Measurements from ENCODE around the gene SLC12A3.
"Not testable (repeated sequence)": the region's sequence is repeated elsewhere in the genome, so short reads cannot be mapped to it uniquely, and the experiment has no call there.

Gene SLC12A3

GRCh38 chr16:56848029-56848936 is 16.7 kb upstream of the SLC12A3 start:
- no peak for DNase-seq

DNA sequence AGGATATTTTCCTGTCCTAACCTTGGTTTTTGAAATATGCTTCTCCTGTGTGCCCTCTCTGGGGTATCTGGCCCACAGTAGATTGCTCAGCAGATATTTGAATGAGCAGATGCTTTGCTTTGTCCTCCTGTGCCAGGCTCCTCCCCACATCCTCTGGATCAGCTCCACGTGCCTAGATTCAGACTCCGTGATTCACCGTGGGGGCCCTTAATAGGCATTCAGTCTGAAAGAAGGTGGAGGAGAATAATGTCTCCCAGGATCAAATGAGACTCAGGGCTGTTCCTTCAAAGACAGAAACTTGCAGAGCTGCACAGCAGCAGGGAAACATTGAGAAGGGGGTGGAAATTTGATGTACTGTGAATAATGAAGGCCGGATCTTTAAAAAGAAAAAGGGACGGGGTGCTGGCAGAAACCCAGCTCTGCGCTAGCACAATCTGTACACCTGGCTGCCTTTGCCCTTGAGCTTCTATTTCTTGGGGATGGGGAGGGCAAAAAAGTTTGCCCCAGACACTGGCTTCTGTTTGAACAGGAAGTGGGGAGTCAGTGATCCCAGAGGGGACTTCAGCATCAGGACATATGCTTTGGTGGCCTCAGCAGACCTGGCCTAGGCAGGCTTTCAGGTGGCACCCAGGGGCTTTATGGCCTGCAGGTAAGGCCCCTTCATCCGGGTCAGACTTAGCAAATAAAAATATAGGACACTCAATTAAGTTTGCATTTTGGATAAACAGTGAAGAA is 15.9 kb upstream of the SLC12A3 start:
- no peak for DNase-seq

DNA sequence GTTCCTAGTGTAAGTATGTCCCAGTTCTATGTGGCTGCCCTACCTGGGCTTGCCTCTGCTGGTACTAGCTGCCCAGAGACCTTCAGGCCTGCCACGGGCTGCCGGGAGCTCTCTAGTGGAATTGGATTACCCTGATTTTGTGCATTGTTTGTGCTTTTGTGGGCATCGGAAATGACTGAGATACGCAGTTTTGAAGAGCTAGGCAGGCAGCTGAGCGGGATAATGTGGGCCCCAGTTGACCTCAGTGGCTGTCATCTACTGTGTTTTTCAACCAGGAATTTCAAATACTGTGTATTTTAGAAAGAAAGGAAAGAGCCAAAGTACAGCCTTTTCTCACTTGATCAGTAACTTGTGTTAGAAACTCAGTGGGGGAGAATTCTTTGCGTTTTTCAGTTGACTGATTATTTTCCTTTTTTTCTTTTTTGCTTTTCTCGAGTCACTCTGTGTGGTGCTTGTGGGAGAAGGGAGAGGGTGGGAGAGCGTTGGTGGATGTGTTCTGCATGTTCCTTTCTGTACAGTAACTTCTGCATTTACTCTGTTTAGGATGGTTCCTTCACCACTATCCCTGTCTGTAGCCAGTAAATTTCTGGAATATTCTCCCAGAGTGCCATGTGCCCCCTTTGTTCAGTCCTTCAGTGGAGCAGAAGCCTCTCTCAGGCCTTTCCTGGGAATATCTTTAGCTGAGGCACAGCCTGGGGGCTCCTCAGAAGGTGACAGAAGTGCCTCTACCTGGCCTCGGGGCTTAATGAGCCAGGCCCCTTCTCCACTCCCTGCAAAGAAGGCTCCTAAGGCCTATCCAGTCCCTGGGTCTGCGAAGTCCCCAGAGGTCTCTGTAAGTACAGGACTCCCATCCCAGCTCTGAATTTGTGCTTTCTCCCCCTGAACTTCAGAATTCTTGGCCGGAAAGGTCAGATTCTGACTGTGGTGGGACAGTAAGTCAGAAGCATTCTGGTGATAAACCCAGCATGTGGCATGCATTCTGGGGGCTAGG is 15.0 kb upstream of the SLC12A3 start:
- no peak for DNase-seq

- DNase-seq = no peak
These were observed 13.2 kb upstream of the SLC12A3 start for GRCh38 chr16:56851671-56852400.

- DNase-seq = no peak
These were observed 12.6 kb upstream of the SLC12A3 start for GRCh38 chr16:56852401-56852730.

GRCh38 chr16:56852968-56853367 is 12.0 kb upstream of the SLC12A3 start:
- DNase-seq = no peak

- DNase-seq = no peak
These were observed 9.8 kb upstream of the SLC12A3 start for GRCh38 chr16:56855201-56855600.

DNA sequence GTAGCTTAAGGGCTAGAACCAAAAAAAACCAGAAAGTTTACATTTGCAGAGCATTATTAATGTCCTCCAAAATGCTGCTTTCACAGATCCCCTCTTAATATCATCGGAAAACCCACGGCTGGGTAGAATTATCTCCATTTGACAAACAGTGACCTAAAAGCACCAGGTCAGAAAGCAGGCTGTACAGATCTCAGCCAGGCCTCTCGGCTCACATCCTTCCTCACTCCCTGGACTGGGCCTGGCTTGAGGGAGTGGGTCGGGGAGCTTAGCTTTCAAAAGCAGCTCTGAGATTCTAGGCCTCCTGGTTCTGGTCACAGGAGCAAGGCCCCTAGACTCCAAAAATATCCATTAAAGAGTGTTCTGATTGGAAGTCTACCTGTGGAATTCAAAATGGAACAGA is 9.1 kb upstream of the SLC12A3 start:
- no peak for DNase-seq

- no peak for DNase-seq
These were observed 8.0 kb upstream of the SLC12A3 start for GRCh38 chr16:56856876-56857447.

- DNase-seq = no peak
These were observed 6.6 kb upstream of the SLC12A3 start for GRCh38 chr16:56858374-56858773.

DNA sequence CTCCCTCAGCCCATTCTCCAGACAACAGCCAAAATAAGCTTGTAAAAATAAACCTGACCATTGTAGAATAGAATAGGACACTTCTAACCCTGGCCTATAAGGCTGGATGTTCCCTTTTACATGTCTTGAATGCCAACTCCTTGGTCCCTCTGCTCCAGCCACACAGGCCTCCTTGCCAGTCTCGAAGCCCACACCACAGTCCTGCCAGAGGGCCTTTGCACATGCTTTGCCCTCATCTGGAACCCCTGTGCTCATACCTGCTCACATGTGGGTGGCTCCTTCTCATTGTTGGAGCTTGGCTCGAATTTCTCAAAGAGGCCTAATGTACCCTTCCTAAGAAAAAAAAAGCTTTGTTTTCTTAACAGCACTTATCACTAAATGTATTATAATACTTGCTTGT is 5.4 kb upstream of the SLC12A3 start:
- no peak for DNase-seq

DNA sequence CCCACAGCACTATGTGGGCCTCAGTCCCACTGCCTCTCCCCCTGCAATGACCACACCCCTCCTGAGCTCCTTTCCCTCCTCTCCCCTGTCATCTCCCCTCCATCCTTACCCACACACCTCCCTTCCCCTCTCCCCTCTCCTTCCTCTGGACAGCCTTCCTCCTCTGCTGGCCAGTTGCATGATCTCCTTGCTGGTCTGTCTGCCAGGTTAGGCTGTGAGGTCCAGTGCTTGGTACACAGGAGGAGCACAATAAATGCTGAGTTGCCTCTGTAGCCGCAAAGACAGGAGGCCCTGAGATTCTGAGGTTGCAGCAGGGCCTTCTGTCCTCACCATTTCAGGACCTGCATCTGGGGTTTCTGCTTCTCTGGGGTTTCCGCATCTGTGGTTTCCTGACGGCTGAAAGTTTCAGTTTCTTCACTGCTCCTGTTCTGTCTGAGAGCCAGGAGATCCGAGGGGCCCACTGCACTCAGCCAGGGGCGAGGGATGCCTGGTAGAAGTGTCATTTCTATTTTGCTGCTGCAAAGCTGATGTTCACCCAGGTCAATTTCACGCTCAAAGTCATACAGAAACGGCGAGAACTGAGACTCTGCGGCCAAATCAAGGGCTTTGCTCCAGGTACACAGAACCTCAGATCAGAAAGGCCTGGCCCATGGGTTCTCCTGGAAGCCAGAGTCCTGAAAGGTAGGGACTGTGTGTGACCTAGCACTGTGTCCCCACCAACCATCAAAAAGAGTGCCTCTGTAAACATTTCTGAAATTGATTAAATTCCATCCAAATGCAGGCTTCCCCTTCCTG is 4.6 kb upstream of the SLC12A3 start:
- no peak for DNase-seq

- no peak for DNase-seq
These were observed 3.9 kb upstream of the SLC12A3 start for GRCh38 chr16:56861092-56861610.

GRCh38 chr16:56861756-56862155 is 3.3 kb upstream of the SLC12A3 start:
- no peak for DNase-seq

- DNase-seq = no peak
These were observed 2.2 kb upstream of the SLC12A3 start for GRCh38 chr16:56862776-56863175.

- no peak for DNase-seq
These were observed 521 bp downstream of the SLC12A3 start for GRCh38 chr16:56865394-56866062.

DNA sequence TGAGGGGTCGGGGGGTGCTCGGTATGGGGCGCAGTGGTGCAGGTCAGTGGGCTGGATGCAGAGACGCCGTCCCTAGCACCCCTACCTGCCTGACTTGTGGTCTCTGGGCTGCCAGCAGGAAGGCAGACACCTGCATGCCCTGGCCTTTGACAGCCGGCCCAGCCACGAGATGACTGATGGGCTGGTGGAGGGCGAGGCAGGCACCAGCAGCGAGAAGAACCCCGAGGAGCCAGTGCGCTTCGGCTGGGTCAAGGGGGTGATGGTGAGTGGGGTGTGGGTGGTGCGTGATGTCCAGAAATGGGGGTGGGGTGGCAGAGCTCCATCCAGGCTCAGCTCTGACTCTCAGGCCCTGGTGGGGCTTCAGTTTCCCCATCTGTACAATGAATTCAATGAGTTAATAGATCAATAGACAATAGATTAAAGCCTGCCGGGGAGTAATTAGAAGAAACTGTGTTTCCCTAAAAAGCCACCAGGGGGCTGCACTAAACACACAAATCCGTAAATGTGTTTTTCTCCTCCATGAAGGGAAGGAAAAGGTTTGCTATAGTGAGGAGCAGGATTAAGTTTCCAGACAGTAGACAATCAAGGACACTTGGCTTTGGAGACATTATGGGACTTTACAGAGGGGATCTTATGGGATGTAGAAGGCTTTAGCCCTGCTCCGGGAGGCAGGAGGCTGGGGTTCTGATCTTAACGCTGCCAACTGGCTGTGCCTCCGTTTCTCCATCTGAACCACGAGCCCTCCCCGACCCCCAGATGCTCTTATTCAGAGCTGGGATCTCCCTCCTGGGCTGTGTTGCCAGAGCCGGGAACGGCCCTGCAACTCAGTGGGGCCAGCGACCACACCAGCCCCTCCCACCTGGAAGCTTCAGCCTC is 2.2 kb downstream of the SLC12A3 start:
- no peak for DNase-seq

DNA sequence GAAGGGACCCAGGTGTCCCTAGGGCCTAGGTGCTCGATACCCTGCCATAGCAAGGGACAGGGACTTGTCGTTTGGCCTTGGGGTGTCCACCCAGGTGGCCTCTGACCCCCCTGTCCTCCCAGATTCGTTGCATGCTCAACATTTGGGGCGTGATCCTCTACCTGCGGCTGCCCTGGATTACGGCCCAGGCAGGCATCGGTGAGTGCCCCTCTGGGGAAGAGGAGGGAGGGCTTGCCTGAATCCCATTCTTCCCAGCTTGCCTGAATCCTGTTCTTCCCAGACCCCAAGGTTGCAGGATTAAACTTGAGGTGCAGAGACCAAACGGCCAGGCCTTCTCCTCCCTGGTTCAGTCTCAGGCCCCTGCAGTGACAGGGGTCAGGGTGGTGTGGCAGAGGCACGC is 3.2 kb downstream of the SLC12A3 start:
- DNase-seq = no peak

DNA sequence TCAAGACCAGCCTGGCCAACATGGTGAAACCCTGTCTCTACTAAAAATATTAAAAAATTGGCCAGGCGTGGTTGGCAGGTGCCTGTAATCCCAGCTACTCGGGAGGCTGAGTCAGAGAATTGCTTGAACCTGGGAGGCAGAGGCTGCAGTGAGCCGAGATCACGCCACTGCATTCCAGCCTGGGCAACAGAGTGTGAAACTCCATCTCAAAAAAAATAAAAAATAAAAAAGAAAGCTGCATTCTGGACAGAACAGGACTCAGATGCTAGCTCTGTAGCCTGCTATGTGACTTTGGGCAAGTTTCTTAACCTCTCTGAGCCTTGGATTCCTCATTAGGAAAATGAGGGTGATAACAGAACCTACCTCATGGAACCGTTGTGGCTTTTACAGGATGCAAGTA is 3.8 kb downstream of the SLC12A3 start:
- DNase-seq = not testable (repeated sequence)

Data from NCI-H1048 (cell line).